ENCODE results near the gene NDC80. TPM values are rescaled to one million over a fixed set of nuclear protein-coding genes. Genes with fewer than 3 reads are reported as not detected.

The NDC80 gene
- total RNA-seq, 1 donor from 2014 or later, result 5.2 TPM

DNA sequence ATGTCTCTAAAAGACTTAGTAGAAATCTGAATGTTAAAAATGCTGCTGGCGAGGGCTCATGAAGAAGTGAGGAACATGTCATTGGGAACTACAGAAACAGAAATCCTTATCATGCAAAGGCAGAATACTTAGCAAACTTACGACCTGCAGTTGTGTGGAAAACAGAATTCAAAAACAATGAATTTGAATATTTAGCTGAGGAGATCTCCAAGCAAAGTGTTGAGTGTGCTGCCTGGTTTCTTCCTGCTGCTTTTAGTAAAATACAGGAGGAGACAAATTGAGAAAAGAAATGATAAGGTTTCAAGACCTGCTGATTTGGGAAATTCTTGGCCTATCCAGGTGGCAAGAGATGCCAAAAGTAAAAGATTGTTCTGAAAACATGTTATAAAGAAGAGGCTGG lies 38.6 kb upstream of the NDC80 start:
- no peaks in the 10 kb centered on the region for H3K36me3 ChIP-seq (ENCODE audit: control insufficient read depth, insufficient read depth, low read length)
- TF ChIP-seq CTCF (IDR thresholded peaks at IDR 0.05; ENCODE audit: insufficient read depth, low read length, poor library complexity, severe bottlenecking), result no peak
- H3K4me3 ChIP-seq (ENCODE audit: low read depth, low read length), result no peak overlapping the region
- no peaks in the 10 kb centered on the region for H3K27me3 ChIP-seq (ENCODE audit: control insufficient read depth, insufficient read depth, low read length)
- no peak for DNase-seq (ENCODE audit: low read depth)

DNA sequence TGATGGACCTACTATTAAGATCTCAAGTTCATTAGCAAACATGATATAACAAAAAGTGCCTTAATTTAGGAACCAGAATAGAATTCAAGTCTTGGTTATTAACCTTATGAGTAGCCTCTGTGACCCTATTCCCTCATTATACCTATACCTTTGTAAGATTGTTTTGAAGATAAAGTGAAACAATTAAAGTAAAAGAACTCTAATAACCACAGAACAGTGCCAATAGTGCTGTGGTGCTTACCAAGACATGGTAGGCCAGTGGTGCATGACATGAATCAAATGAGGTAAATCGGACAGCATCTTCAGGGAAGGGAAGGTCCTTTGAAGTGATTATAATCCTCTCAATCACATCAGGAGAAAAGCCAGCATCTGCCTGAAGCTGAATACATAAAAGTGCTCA lies 36.5 kb upstream of the NDC80 start:
- TF ChIP-seq CTCF (IDR thresholded peaks at IDR 0.05; ENCODE audit: insufficient read depth, low read length, poor library complexity, severe bottlenecking), result no peak
- H3K4me3 ChIP-seq (ENCODE audit: low read depth, low read length), result no peak overlapping the region
- H3K36me3 ChIP-seq (ENCODE audit: control insufficient read depth, insufficient read depth, low read length), result no peaks in the 10 kb centered on the region
- peak; percentile 26 for DNase-seq (ENCODE audit: low read depth)
- H3K27me3 ChIP-seq (ENCODE audit: control insufficient read depth, insufficient read depth, low read length), result no peaks in the 10 kb centered on the region

DNA sequence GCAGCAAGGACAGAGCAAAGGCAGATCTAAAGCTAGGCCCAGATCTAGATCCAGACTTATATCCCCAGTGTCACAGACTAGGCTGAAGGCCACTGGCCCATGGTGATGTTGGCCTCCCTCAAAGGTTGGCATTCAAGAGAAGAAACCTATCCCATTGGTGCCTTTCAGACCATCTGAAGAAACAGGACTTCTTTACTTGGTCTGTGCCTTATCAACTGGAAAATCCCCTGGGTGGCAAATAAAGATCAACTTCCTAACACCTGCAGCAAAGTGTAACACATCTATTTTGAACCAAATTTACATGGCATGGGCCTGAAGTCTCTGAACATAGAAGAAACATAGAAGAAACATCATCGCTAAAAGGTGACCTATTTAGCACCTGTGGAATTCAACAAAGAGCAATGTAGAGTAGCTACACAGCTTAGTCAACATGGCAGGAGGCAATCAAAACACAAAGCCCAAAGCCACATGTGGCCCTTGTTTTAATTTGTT lies 35.9 kb upstream of the NDC80 start:
- H3K4me3 ChIP-seq (ENCODE audit: low read depth, low read length), result no peak overlapping the region
- no peak for TF ChIP-seq CTCF (IDR thresholded peaks at IDR 0.05; ENCODE audit: insufficient read depth, low read length, poor library complexity, severe bottlenecking)
- no peaks in the 10 kb centered on the region for H3K36me3 ChIP-seq (ENCODE audit: control insufficient read depth, insufficient read depth, low read length)
- H3K27me3 ChIP-seq (ENCODE audit: control insufficient read depth, insufficient read depth, low read length), result no peaks in the 10 kb centered on the region
- no peak for DNase-seq (ENCODE audit: low read depth)

- DNase-seq (ENCODE audit: low read depth), result no peak
- Histone ChIP-seq H3K27me3 (ENCODE audit: control insufficient read depth, insufficient read depth, low read length) (no peaks in the 10 kb centered on the region), H3K4me3 (ENCODE audit: low read depth, low read length) (no peak overlapping the region), H3K36me3 (ENCODE audit: control insufficient read depth, insufficient read depth, low read length) (no peaks in the 10 kb centered on the region)
- TF ChIP-seq CTCF (IDR thresholded peaks at IDR 0.05; ENCODE audit: insufficient read depth, low read length, poor library complexity, severe bottlenecking), result no peak
Measured at GRCh38 chr18:2536063-2536462, 35.3 kb upstream of the NDC80 start.

- Histone ChIP-seq H3K4me3 (ENCODE audit: low read depth, low read length) (no peak overlapping the region), H3K36me3 (ENCODE audit: control insufficient read depth, insufficient read depth, low read length) (no peaks in the 10 kb centered on the region), H3K27me3 (ENCODE audit: control insufficient read depth, insufficient read depth, low read length) (no peaks in the 10 kb centered on the region)
- no peak for DNase-seq (ENCODE audit: low read depth)
- no peak for TF ChIP-seq CTCF (IDR thresholded peaks at IDR 0.05; ENCODE audit: insufficient read depth, low read length, poor library complexity, severe bottlenecking)
Measured at GRCh38 chr18:2536493-2536892, 34.9 kb upstream of the NDC80 start.

GRCh38 chr18:2537296-2537695 lies 34.1 kb upstream of the NDC80 start:
- Histone ChIP-seq H3K27me3 (ENCODE audit: control insufficient read depth, insufficient read depth, low read length) (no peaks in the 10 kb centered on the region), H3K36me3 (ENCODE audit: control insufficient read depth, insufficient read depth, low read length) (no peaks in the 10 kb centered on the region), H3K4me3 (ENCODE audit: low read depth, low read length) (no peak overlapping the region)
- DNase-seq (ENCODE audit: low read depth), result no peak
- no peak for TF ChIP-seq CTCF (IDR thresholded peaks at IDR 0.05; ENCODE audit: insufficient read depth, low read length, poor library complexity, severe bottlenecking)
